WERI-Rb-1 (cell line): ENCODE results near the gene TULP4.

Experiments used
- DNase-seq: peaks from one replicate; pipeline ENCODE4 v3.0.0-alpha.2; 2020
- H3K27ac ChIP-seq: fragments of 250-450 bp; sonication (Bioruptor Pico); 2 replicates; pipeline ENCODE4 v1.5.1; 2020; ENCODE audit warnings: mild to moderate bottlenecking, moderate library complexity
- H3K27me3 ChIP-seq: fragments of 250-450 bp; sonication (Bioruptor Pico); 2 replicates; pipeline ENCODE4 v1.5.1; 2021; ENCODE audit warnings: mild to moderate bottlenecking, low read depth, moderate library complexity; ENCODE audit not compliant: insufficient read depth, severe bottlenecking
- H3K36me3 ChIP-seq: fragments of 250-450 bp; sonication (Bioruptor Pico); 2 replicates; pipeline ENCODE4 v1.5.1; 2020; ENCODE audit warnings: mild to moderate bottlenecking, moderate library complexity
- H3K4me3 ChIP-seq: 2 replicates; pipeline ENCODE4 v1.5.1; 2011; ENCODE audit warnings: low read depth, mild to moderate bottlenecking, control low read depth, low read length
- H3K9me3 ChIP-seq: fragments of 250-450 bp; sonication (Bioruptor Pico); 2 replicates; pipeline ENCODE4 v1.5.1; 2021; ENCODE audit warnings: mild to moderate bottlenecking, moderate library complexity; ENCODE audit not compliant: severe bottlenecking
- TF ChIP-seq, protein P1 (sequence below): IDR thresholded peaks from 2 replicates; pipeline ENCODE4 v1.5.1; 2011; ENCODE audit warnings: low read depth, mild to moderate bottlenecking, control low read depth, inconsistent platforms, low read length

TULP4 gene

DNA sequence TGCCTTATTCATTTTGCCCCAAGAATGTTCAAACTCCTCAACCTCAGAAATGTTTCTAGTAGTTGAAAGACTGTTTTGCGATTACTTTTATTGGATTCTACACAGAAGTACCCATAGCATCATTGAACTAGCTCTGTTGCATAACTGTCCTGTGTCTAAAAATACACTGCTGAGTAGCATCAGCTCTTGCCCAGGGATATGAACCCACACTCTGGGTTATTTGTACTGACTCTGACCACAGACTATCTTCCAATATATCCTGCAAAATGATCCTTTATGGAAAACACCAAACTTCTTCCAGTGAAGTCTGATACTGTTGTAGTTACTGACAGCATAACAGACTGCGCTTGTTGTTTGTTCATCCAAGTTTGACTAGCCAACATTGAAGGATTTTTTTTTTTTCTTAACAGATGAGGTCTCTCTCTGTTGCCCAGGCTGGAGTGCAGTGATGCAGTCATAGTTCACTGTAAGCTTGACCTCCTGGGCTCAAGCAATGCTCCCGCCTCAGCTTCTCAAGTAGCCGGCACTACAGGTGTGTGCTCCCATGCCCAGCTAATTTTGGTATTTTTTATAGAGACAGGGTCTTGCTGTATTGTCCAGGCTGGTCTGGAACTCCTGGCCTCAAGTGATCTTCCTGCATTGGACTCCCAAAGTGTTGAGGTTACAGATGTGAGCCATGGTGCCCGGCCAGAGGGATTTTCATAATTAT is 49.9 kb downstream of the TULP4 start:
- TF ChIP-seq, protein P1, sequence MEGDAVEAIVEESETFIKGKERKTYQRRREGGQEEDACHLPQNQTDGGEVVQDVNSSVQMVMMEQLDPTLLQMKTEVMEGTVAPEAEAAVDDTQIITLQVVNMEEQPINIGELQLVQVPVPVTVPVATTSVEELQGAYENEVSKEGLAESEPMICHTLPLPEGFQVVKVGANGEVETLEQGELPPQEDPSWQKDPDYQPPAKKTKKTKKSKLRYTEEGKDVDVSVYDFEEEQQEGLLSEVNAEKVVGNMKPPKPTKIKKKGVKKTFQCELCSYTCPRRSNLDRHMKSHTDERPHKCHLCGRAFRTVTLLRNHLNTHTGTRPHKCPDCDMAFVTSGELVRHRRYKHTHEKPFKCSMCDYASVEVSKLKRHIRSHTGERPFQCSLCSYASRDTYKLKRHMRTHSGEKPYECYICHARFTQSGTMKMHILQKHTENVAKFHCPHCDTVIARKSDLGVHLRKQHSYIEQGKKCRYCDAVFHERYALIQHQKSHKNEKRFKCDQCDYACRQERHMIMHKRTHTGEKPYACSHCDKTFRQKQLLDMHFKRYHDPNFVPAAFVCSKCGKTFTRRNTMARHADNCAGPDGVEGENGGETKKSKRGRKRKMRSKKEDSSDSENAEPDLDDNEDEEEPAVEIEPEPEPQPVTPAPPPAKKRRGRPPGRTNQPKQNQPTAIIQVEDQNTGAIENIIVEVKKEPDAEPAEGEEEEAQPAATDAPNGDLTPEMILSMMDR, result no peak
- no peaks in the 10 kb centered on the region; the same call in 1 of the 2 replicates for H3K36me3 ChIP-seq
- no peak overlapping the region for H3K27ac ChIP-seq
- no peaks in the 10 kb centered on the region for H3K27me3 ChIP-seq
- no peak overlapping the region for H3K4me3 ChIP-seq
- H3K9me3 ChIP-seq, result no peaks in the 10 kb centered on the region
- no peak for DNase-seq

DNA sequence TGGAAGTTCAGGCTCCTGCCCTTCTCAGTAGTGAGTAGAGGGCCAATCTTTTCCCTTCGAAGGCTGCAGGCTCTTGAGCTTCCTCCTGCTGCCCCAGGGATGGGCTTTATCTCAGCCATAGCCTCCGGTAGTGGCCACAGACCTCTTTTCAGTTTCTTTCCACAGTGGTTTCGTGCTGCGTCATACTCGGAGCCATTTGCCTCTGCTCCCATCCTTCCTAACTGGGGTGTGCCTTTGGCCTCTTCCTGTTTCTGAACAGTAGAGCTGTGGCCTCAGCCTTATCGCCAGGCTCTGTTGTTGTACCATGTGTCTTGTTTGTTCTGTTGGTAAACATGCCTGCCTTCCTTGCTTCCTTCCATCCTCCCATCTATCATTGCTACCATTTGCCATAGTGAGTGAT is 54.1 kb downstream of the TULP4 start:
- TF ChIP-seq, protein P1, result no peak
- H3K27ac ChIP-seq, result no peak overlapping the region
- no peak for DNase-seq
- H3K36me3 ChIP-seq, result no peaks in the 10 kb centered on the region; the same call in none of the 2 replicates
- no peaks in the 10 kb centered on the region for H3K9me3 ChIP-seq
- no peak overlapping the region for H3K4me3 ChIP-seq
- H3K27me3 ChIP-seq, result no peaks in the 10 kb centered on the region

DNA sequence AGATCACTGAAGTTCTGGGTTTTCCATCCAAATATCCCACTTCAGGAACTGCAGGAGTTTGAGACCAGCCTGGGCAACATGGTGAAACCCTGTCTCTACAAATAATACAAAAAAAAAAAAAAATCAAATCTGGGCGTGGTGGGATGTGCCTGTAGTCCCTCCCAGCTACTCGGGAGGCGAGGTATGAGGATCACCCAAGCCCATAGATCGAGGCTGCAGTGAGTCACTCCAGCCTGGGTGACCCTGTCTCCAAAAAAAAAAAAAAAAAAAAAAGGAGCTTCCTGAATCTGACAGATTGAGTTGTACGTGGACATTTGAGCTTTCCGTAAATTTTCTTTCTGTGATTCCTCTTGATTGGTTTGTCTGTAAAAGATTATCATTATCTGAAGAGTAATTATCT is 55.6 kb downstream of the TULP4 start:
- TF ChIP-seq, protein P1, result no peak
- Histone ChIP-seq H3K27me3 (no peaks in the 10 kb centered on the region), H3K36me3 (no peaks in the 10 kb centered on the region; the same call in none of the 2 replicates), H3K27ac (no peak overlapping the region), H3K9me3 (no peaks in the 10 kb centered on the region), H3K4me3 (no peak overlapping the region)
- no peak for DNase-seq

DNA sequence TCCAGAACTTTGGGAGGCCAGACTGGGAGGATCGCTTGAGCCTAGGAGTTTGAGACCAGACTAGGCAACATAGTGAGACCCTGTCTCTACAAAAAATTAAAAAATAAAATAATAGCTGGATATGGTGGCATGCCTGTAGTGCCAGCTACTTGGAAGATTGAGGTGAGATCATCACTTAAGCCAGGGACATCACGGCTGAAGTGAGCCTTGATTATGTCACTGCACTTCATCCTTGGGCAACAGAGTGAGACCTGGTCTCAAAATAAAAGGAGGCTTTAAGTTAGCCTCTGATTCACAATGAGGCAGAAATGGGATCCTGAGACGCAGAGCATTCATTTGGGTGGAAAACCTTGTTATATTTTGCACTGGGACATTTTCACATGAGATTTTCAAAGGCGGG is 57.0 kb downstream of the TULP4 start:
- Histone ChIP-seq H3K27me3 (no peaks in the 10 kb centered on the region), H3K27ac (no peak overlapping the region), H3K36me3 (peaks cover 6% of the 10 kb centered on the region), H3K9me3 (no peaks in the 10 kb centered on the region), H3K4me3 (no peak overlapping the region)
- DNase-seq, result no peak
- TF ChIP-seq, protein P1, result no peak

- no peak overlapping the region for H3K27ac ChIP-seq
- no peaks in the 10 kb centered on the region for H3K27me3 ChIP-seq
- H3K4me3 ChIP-seq, result no peak overlapping the region
- peaks cover 18% of the 10 kb centered on the region for H3K36me3 ChIP-seq
- TF ChIP-seq, protein P1, result no peak
- no peak for DNase-seq
- no peaks in the 10 kb centered on the region for H3K9me3 ChIP-seq
These were observed 58.5 kb downstream of the TULP4 start for GRCh38 chr6:158370805-158371204.

GRCh38 chr6:158371261-158371660 is 59.0 kb downstream of the TULP4 start:
- no peak for DNase-seq
- Histone ChIP-seq H3K36me3 (peaks cover 20% of the 10 kb centered on the region), H3K27me3 (no peaks in the 10 kb centered on the region), H3K27ac (no peak overlapping the region), H3K9me3 (no peaks in the 10 kb centered on the region), H3K4me3 (no peak overlapping the region)
- TF ChIP-seq, protein P1, result no peak
